IPS-18a (cell line): ENCODE data around the gene SOX2.
A peak's percentile ranks its signal among the peaks of the same experiment; 100 is the strongest.

Source experiments
- H3K27ac ChIP-seq: one replicate; pipeline ENCODE4 v1.5.1; 2013; ENCODE audit warnings: low read length
- H3K27me3 ChIP-seq: one replicate; pipeline ENCODE4 v1.6.1; 2013; ENCODE audit warnings: mild to moderate bottlenecking, low read length; ENCODE audit not compliant: control insufficient read depth, insufficient read depth
- H3K36me3 ChIP-seq: one replicate; pipeline ENCODE4 v1.6.1; 2013; ENCODE audit warnings: low read depth, low read length; ENCODE audit not compliant: control insufficient read depth
- H3K4me1 ChIP-seq: one replicate; pipeline ENCODE4 v1.6.1; 2013; ENCODE audit warnings: low read depth, low read length; ENCODE audit not compliant: control insufficient read depth
- H3K4me3 ChIP-seq: one replicate; pipeline ENCODE4 v1.5.1; 2013; ENCODE audit warnings: low read length
- H3K9ac ChIP-seq: one replicate; pipeline ENCODE4 v1.6.1; 2013; ENCODE audit warnings: mild to moderate bottlenecking, low read length, moderate library complexity
- H3K9me3 ChIP-seq: one replicate; pipeline ENCODE4 v1.6.1; 2013; ENCODE audit warnings: low read depth, low read length; ENCODE audit not compliant: control insufficient read depth

Gene SOX2

GRCh38 chr3:181709537-181710279, 2.0 kb upstream of the SOX2 start:
- Histone ChIP-seq H3K27ac (peak overlapping the region; percentile 81), H3K36me3 (peaks cover 15% of the 10 kb centered on the region), H3K4me1 (peaks cover 50% of the 10 kb centered on the region), H3K9ac (peak overlapping the region; percentile 83), H3K27me3 (no peaks in the 10 kb centered on the region), H3K9me3 (no peaks in the 10 kb centered on the region), H3K4me3 (peak overlapping the region; percentile 90)

GRCh38 chr3:181710345-181711291, 1.1 kb upstream of the SOX2 start:
- Histone ChIP-seq H3K9ac (peak overlapping the region; percentile 83), H3K4me1 (peaks cover 41% of the 10 kb centered on the region), H3K27ac (peak overlapping the region; percentile 81), H3K9me3 (no peaks in the 10 kb centered on the region), H3K36me3 (peaks cover 22% of the 10 kb centered on the region), H3K4me3 (peak overlapping the region; percentile 90), H3K27me3 (no peaks in the 10 kb centered on the region)

- peaks cover 22% of the 10 kb centered on the region for H3K36me3 ChIP-seq
- H3K4me3 ChIP-seq = peak overlapping the region; percentile 90
- H3K27ac ChIP-seq = peak overlapping the region; percentile 20
- H3K27me3 ChIP-seq = no peaks in the 10 kb centered on the region
- H3K4me1 ChIP-seq = peaks cover 31% of the 10 kb centered on the region
- no peaks in the 10 kb centered on the region for H3K9me3 ChIP-seq
- peak overlapping the region; percentile 88 for H3K9ac ChIP-seq
These were observed 464 bp downstream of the SOX2 start for GRCh38 chr3:181712226-181712552.

- Histone ChIP-seq H3K36me3 (peaks cover 22% of the 10 kb centered on the region), H3K4me3 (peak overlapping the region; percentile 90), H3K27ac (no peak overlapping the region), H3K4me1 (peaks cover 31% of the 10 kb centered on the region), H3K27me3 (no peaks in the 10 kb centered on the region), H3K9ac (peak overlapping the region; percentile 88), H3K9me3 (no peaks in the 10 kb centered on the region)
These were observed 991 bp downstream of the SOX2 start for GRCh38 chr3:181712553-181713279.

- peak overlapping the region; percentile 88 for H3K9ac ChIP-seq
- peaks cover 22% of the 10 kb centered on the region for H3K36me3 ChIP-seq
- peaks cover 30% of the 10 kb centered on the region for H3K4me1 ChIP-seq
- no peak overlapping the region for H3K27ac ChIP-seq
- no peaks in the 10 kb centered on the region for H3K27me3 ChIP-seq
- H3K9me3 ChIP-seq = no peaks in the 10 kb centered on the region
- peak overlapping the region; percentile 90 for H3K4me3 ChIP-seq
These were observed 1.5 kb downstream of the SOX2 start for GRCh38 chr3:181713280-181713647.

- Histone ChIP-seq H3K4me3 (peak overlapping the region; percentile 90), H3K9ac (peak overlapping the region; percentile 88), H3K36me3 (peaks cover 24% of the 10 kb centered on the region), H3K4me1 (peaks cover 30% of the 10 kb centered on the region), H3K27me3 (no peaks in the 10 kb centered on the region), H3K9me3 (no peaks in the 10 kb centered on the region), H3K27ac (peak overlapping the region; percentile 91)
These were observed 2.2 kb downstream of the SOX2 start for GRCh38 chr3:181713676-181714612.

GRCh38 chr3:181715571-181716340, 4.0 kb downstream of the SOX2 start:
- Histone ChIP-seq H3K9me3 (no peaks in the 10 kb centered on the region), H3K27ac (peak overlapping the region; percentile 91), H3K27me3 (no peaks in the 10 kb centered on the region), H3K9ac (peak overlapping the region; percentile 88), H3K36me3 (peaks cover 29% of the 10 kb centered on the region), H3K4me1 (peaks cover 38% of the 10 kb centered on the region), H3K4me3 (peak overlapping the region; percentile 90)

GRCh38 chr3:181716966-181717365, 5.2 kb downstream of the SOX2 start:
- Histone ChIP-seq H3K4me3 (peak overlapping the region; percentile 90), H3K4me1 (peaks cover 50% of the 10 kb centered on the region), H3K9me3 (no peaks in the 10 kb centered on the region)

GRCh38 chr3:181717549-181718171, 5.9 kb downstream of the SOX2 start:
- Histone ChIP-seq H3K27me3 (no peaks in the 10 kb centered on the region), H3K27ac (peak overlapping the region; percentile 88), H3K4me1 (peaks cover 57% of the 10 kb centered on the region), H3K4me3 (peak overlapping the region; percentile 90), H3K9me3 (no peaks in the 10 kb centered on the region), H3K36me3 (peaks cover 29% of the 10 kb centered on the region), H3K9ac (peak overlapping the region; percentile 88)

More at GRCh38 chr3:181716966-181717365, 5.2 kb downstream of the SOX2 start:
- Histone ChIP-seq H3K9ac (peak overlapping the region; percentile 88), H3K36me3 (peaks cover 29% of the 10 kb centered on the region), H3K27ac (peak overlapping the region; percentile 88), H3K27me3 (no peaks in the 10 kb centered on the region)

- Histone ChIP-seq H3K4me3 (peak overlapping the region; percentile 90), H3K27ac (peak overlapping the region; percentile 10), H3K27me3 (peaks cover 3% of the 10 kb centered on the region), H3K36me3 (peaks cover 26% of the 10 kb centered on the region), H3K4me1 (peaks cover 64% of the 10 kb centered on the region), H3K9ac (peak overlapping the region; percentile 88), H3K9me3 (no peaks in the 10 kb centered on the region)
These were observed 6.6 kb downstream of the SOX2 start for GRCh38 chr3:181718369-181718768.
